ENCODE results near the gene LRRC71. TPM values are rescaled to one million over a fixed set of nuclear protein-coding genes. Genes with fewer than 3 reads are reported as not detected.

The LRRC71 gene
- total and polyA plus RNA-seq, 2 experiments from 2014 or later: 0.32 TPM; not detected in 1

DNA sequence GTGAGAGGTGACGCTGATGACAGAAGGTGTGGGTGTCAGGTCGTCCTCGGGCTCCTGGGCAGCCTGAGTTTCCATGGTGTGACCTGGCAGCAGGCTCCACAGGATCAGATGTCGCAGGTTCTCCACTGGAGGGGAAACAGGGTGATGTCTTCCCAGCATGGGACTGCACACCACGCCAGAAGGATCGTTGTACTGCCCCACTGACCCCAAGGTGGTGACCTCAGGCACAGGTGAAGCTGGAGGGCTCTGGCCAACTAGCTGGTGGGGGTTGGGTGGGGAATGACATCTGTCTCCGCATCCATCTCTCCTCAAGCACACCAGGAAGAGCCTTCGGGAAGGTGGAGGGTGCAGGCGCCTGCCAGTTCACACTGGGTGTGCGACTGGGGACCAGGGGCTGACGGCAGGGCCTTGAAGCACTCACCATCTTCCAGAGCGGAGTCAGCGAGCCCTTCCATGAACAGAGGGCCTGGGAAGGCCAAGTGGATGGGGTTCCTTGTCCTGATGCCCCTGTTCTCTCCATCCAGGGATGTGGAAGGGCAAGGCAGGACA lies 19.4 kb downstream of the LRRC71 start:
- Histone ChIP-seq H3K4me1 (ENCODE audit: insufficient read depth) (no peaks in the 10 kb centered on the region), H3K9me3 (ENCODE audit: low read depth) (no peaks in the 10 kb centered on the region), H3F3A (ENCODE audit: insufficient read depth) (no peaks in the 10 kb centered on the region), H3K27me3 (replicated peaks; ENCODE audit: insufficient read depth) (no peaks in the 10 kb centered on the region), H3K9me2 (ENCODE audit: insufficient read depth) (no peaks in the 10 kb centered on the region), H4K20me1 (ENCODE audit: insufficient read depth) (no peaks in the 10 kb centered on the region), H3K9ac (no peak overlapping the region), H3K36me3 (ENCODE audit: low read depth) (no peaks in the 10 kb centered on the region; the same call in 1 of the 2 replicates), H3K4me2 (ENCODE audit: unreplicated experiment) (no peak overlapping the region), H3K79me2 (ENCODE audit: insufficient read depth) (no peaks in the 10 kb centered on the region), H2AFZ (no peak overlapping the region), H3K27ac (no peak overlapping the region), H3K4me3 (no peak overlapping the region)
- no peak for DNase-seq
- no peak for TF ChIP-seq EZH2phosphoT487 (IDR thresholded peaks at IDR 0.05; ENCODE audit: insufficient read depth, low read depth)
- no peak for TF ChIP-seq EZH2 (IDR thresholded peaks at IDR 0.05; ENCODE audit: insufficient read depth, poor library complexity, severe bottlenecking)
- WGBS, 2 experiments (ENCODE audit: low coverage in 1 of 2, low lambda C conversion rate in 2 of 2, missing lambda C conversion rate in 2 of 2): 96 to 97% methylated on average over 13 of the region's 13 CpGs
- in situ Hi-C loops (cut with MboI): no loop called here

DNA sequence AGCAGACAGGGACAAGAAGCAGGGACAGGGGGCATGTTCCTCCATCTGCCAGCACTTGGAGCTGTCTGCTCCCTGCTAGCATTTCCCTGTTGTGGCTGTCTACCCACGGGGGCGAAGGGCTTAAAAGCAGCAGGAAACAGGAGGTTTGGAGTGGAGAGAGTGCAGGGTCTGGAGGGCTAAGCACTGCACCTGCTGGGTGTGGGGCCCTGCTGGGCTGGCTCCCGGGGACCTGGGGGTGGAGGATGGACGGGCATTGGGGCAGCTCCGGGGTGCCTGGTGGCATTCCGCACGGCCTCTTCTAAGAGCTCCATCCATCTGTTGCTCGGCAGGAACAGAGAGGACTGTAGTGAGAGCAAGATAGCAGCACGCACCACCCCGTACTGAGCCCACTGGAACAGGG lies 21.2 kb downstream of the LRRC71 start:
- no peaks in the 10 kb centered on the region for H3K9me2 ChIP-seq (ENCODE audit: insufficient read depth)
- DNase-seq: no peak
- H3K4me2 ChIP-seq (ENCODE audit: unreplicated experiment): no peak overlapping the region
- peaks cover 11% of the 10 kb centered on the region; the same call in 1 of the 2 replicates for H3K36me3 ChIP-seq (ENCODE audit: low read depth)
- H3K79me2 ChIP-seq (ENCODE audit: insufficient read depth): no peaks in the 10 kb centered on the region
- no peaks in the 10 kb centered on the region for H3F3A ChIP-seq (ENCODE audit: insufficient read depth)
- no peaks in the 10 kb centered on the region for H3K9me3 ChIP-seq (ENCODE audit: low read depth)
- no peak overlapping the region for H3K9ac ChIP-seq
- no peaks in the 10 kb centered on the region for H3K27me3 ChIP-seq (replicated peaks; ENCODE audit: insufficient read depth)
- WGBS, 2 experiments (ENCODE audit: low coverage in 1 of 2, low lambda C conversion rate in 2 of 2, missing lambda C conversion rate in 2 of 2): 90 to 92% methylated on average over 10 of the region's 10 CpGs
- no peaks in the 10 kb centered on the region for H4K20me1 ChIP-seq (ENCODE audit: insufficient read depth)
- H2AFZ ChIP-seq: no peak overlapping the region
- in situ Hi-C loops (cut with MboI): no loop called here
- no peak overlapping the region for H3K27ac ChIP-seq
- TF ChIP-seq EZH2 (IDR thresholded peaks at IDR 0.05; ENCODE audit: insufficient read depth, poor library complexity, severe bottlenecking) (no peak), EZH2phosphoT487 (IDR thresholded peaks at IDR 0.05; ENCODE audit: insufficient read depth, low read depth) (no peak)
- H3K4me3 ChIP-seq: no peak overlapping the region
- no peaks in the 10 kb centered on the region for H3K4me1 ChIP-seq (ENCODE audit: insufficient read depth)

DNA sequence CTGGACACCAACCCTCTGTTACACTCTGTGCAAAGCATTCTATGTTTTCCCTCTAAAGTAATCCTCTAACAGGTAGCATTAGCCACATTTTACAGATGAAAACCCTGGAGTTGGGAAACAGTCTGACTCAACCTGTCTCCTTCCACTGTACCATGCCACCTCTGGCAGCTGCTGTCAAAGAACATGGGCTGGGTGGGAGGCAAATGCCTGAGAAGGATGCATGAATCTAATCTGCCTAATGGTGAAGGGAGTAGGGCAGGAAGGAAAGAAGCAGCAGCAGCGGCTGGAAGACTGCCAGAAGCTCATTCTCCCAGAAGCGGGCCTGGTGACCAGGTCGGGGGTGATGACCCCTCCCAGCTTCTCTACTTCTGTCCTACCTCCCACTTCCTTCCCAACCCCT lies 21.7 kb downstream of the LRRC71 start:
- Histone ChIP-seq H3K4me3 (no peak overlapping the region), H3K27ac (no peak overlapping the region), H2AFZ (no peak overlapping the region), H3K27me3 (replicated peaks; ENCODE audit: insufficient read depth) (no peaks in the 10 kb centered on the region), H4K20me1 (ENCODE audit: insufficient read depth) (no peaks in the 10 kb centered on the region), H3K9me3 (ENCODE audit: low read depth) (no peaks in the 10 kb centered on the region), H3K36me3 (ENCODE audit: low read depth) (peaks cover 16% of the 10 kb centered on the region; the same call in 1 of the 2 replicates), H3F3A (ENCODE audit: insufficient read depth) (no peaks in the 10 kb centered on the region), H3K9me2 (ENCODE audit: insufficient read depth) (no peaks in the 10 kb centered on the region), H3K79me2 (ENCODE audit: insufficient read depth) (no peaks in the 10 kb centered on the region), H3K4me1 (ENCODE audit: insufficient read depth) (no peaks in the 10 kb centered on the region), H3K9ac (no peak overlapping the region), H3K4me2 (ENCODE audit: unreplicated experiment) (no peak overlapping the region)
- DNase-seq: no peak
- TF ChIP-seq EZH2 (IDR thresholded peaks at IDR 0.05; ENCODE audit: insufficient read depth, poor library complexity, severe bottlenecking): no peak
- WGBS, 2 experiments (ENCODE audit: low coverage in 1 of 2, low lambda C conversion rate in 2 of 2, missing lambda C conversion rate in 2 of 2): 81 to 87% methylated on average over 3 of the region's 3 CpGs
- in situ Hi-C loops (cut with MboI): no loop called here

DNA sequence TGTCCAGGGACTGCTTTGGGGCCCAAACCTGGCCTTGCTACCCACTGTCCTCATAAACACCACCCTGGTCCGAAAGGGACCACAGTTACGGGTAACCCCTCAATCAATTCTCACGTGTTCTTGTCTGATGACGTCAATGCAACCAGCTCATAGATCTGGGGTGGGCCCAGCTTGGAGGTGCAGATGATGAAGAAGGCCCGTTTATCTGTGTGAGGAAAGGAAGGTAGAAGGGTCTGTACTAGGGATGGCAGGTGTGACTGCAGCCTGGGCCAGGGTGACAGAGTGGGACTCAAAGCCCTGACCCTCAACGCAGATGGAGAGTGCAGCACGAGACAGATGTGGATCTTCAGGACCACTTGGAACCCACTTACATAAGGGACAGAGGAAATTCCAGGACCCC lies 22.1 kb downstream of the LRRC71 start:
- in situ Hi-C loops (cut with MboI): no loop called here

More for the DNA sequence above, 22.1 kb downstream of the LRRC71 start:
- Histone ChIP-seq H2AFZ (no peak overlapping the region), H3K79me2 (ENCODE audit: insufficient read depth) (no peaks in the 10 kb centered on the region), H4K20me1 (ENCODE audit: insufficient read depth) (no peaks in the 10 kb centered on the region), H3K27me3 (replicated peaks; ENCODE audit: insufficient read depth) (no peaks in the 10 kb centered on the region), H3K4me1 (ENCODE audit: insufficient read depth) (no peaks in the 10 kb centered on the region), H3K9me3 (ENCODE audit: low read depth) (no peaks in the 10 kb centered on the region), H3F3A (ENCODE audit: insufficient read depth) (no peaks in the 10 kb centered on the region), H3K36me3 (ENCODE audit: low read depth) (peaks cover 16% of the 10 kb centered on the region; the same call in 1 of the 2 replicates), H3K27ac (no peak overlapping the region), H3K4me2 (ENCODE audit: unreplicated experiment) (no peak overlapping the region), H3K9me2 (ENCODE audit: insufficient read depth) (no peaks in the 10 kb centered on the region), H3K4me3 (no peak overlapping the region), H3K9ac (no peak overlapping the region)
- no peak for DNase-seq
- TF ChIP-seq EZH2 (IDR thresholded peaks at IDR 0.05; ENCODE audit: insufficient read depth, poor library complexity, severe bottlenecking) (no peak), EZH2phosphoT487 (IDR thresholded peaks at IDR 0.05; ENCODE audit: insufficient read depth, low read depth) (no peak)
- WGBS, 2 experiments (ENCODE audit: low coverage in 1 of 2, low lambda C conversion rate in 2 of 2, missing lambda C conversion rate in 2 of 2): 90 to 94% methylated on average over 7 of the region's 7 CpGs
